Hepatocyte (in vitro differentiated cells): Measurements from ENCODE around the gene CD3E. TPM values are rescaled to one million over a fixed set of nuclear protein-coding genes. Genes with fewer than 3 reads are reported as not detected.
A peak's percentile ranks its signal among the peaks of the same experiment; 100 is the strongest.

Experiments used
- DNase-seq: peaks from one replicate; pipeline ENCODE4 v3.0.0-alpha.2; 2016; ENCODE audit warnings: low spot score
- H2AFZ ChIP-seq: fragments of 200-600 bp; sonication (generic); 2 replicates; pipeline ENCODE4 v1.6.0; 2016; ENCODE audit warnings: antibody characterized with exemption, mild to moderate bottlenecking
- H3K27ac ChIP-seq: fragments of 200-600 bp; sonication (generic); 2 replicates; pipeline ENCODE4 v1.5.1; 2016; ENCODE audit warnings: mild to moderate bottlenecking
- H3K27me3 ChIP-seq: fragments of 200-600 bp; sonication (generic); 2 replicates; pipeline ENCODE4 v1.6.1; 2016
- H3K36me3 ChIP-seq: fragments of 200-600 bp; sonication (generic); replicated peaks from 2 replicates; pipeline ENCODE4 v1.5.1; 2016; ENCODE audit warnings: low read depth; ENCODE audit not compliant: insufficient read depth
- H3K4me1 ChIP-seq: fragments of 200-600 bp; sonication (generic); 2 replicates; pipeline ENCODE4 v1.5.1; 2016; ENCODE audit warnings: mild to moderate bottlenecking, moderate library complexity; ENCODE audit not compliant: insufficient read depth
- H3K4me2 ChIP-seq: fragments of 200-600 bp; sonication (generic); 2 replicates; pipeline ENCODE4 v1.6.0; 2016
- H3K4me3 ChIP-seq: fragments of 200-600 bp; sonication (generic); 2 replicates; pipeline ENCODE4 v1.5.1; 2016; ENCODE audit warnings: mild to moderate bottlenecking
- H3K79me2 ChIP-seq: fragments of 200-600 bp; sonication (generic); 2 replicates; pipeline ENCODE4 v1.6.0; 2017; ENCODE audit warnings: mild to moderate bottlenecking
- H3K9me2 ChIP-seq: fragments of 200-600 bp; sonication (generic); replicated peaks from 2 replicates; pipeline ENCODE4 v1.6.0; 2017; ENCODE audit warnings: mild to moderate bottlenecking; ENCODE audit not compliant: insufficient read depth
- H3K9me3 ChIP-seq: fragments of 200-600 bp; sonication (generic); 2 replicates; pipeline ENCODE4 v1.5.1; 2016; ENCODE audit warnings: low read depth, mild to moderate bottlenecking
- H4K20me1 ChIP-seq: fragments of 200-600 bp; sonication (generic); 2 replicates; pipeline ENCODE4 v1.6.0; 2016; ENCODE audit warnings: mild to moderate bottlenecking; ENCODE audit not compliant: insufficient read depth, poor library complexity, severe bottlenecking
- EZH2 ChIP-seq: fragments of 200-600 bp; sonication (generic); IDR thresholded peaks from 2 replicates; pipeline ENCODE4 v1.6.1; 2016; ENCODE audit warnings: antibody characterized with exemption, mild to moderate bottlenecking, borderline replicate concordance
- EZH2phosphoT487 ChIP-seq: fragments of 200-600 bp; sonication (generic); IDR thresholded peaks from one replicate; pipeline ENCODE4 v1.6.1; 2018; ENCODE audit warnings: antibody characterized with exemption, mild to moderate bottlenecking, low read depth, moderate library complexity; ENCODE audit not compliant: unreplicated experiment, severe bottlenecking
- WGBS: methylation state at CpG from one replicate; pipeline ENCODE4 v1.1.6; 2016; ENCODE audit warnings: low lambda C conversion rate; ENCODE audit errors: missing lambda C conversion rate; 5-methylcytosine and 5-hydroxymethylcytosine counted together
- polyA plus RNA-seq: library from polyadenylated mRNA; unstranded; fragments of >200 nt; fragmentation: Nextera tagmentation; extraction: Ambion mirVana; gene quantifications from 2 replicates; pipeline ENCODE4 v1.2.1, GENCODE V29; 2016
- total RNA-seq: library from RNA; depleted of rRNA; stranded (reverse); fragments of >200 nt; gene quantifications from 2 replicates; pipeline ENCODE4 v1.2.3, GENCODE V29; 2014
- TF ChIP-seq, protein P1 (sequence below): fragments of 200-600 bp; sonication (generic); IDR thresholded peaks from 2 replicates; pipeline ENCODE4 v1.5.1; 2016; ENCODE audit warnings: antibody characterized with exemption, mild to moderate bottlenecking; ENCODE audit not compliant: poor library complexity

Gene CD3E
- total and polyA plus RNA-seq, 2 experiments from 2014 or later = not detected

DNA sequence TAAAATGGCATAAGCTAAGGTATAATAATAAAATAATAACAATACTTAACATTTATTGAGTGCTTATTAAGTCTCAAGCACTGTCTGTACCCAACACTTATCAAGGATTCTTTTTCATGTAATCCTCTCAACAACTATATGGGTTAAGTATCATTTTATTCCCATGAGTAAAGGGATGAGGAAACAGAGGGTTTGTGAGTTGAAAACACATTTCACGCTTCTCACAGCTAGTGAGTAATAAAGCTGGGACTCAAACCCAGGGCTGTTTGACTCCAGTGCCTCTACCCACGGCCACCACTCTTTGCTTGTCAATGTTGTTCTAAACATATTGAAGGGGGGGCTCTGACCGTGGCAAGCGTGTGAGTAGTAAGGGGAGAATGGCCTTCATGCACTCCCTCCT is 8.7 kb downstream of the CD3E start:
- no peak for TF ChIP-seq EZH2phosphoT487
- TF ChIP-seq, protein P1, sequence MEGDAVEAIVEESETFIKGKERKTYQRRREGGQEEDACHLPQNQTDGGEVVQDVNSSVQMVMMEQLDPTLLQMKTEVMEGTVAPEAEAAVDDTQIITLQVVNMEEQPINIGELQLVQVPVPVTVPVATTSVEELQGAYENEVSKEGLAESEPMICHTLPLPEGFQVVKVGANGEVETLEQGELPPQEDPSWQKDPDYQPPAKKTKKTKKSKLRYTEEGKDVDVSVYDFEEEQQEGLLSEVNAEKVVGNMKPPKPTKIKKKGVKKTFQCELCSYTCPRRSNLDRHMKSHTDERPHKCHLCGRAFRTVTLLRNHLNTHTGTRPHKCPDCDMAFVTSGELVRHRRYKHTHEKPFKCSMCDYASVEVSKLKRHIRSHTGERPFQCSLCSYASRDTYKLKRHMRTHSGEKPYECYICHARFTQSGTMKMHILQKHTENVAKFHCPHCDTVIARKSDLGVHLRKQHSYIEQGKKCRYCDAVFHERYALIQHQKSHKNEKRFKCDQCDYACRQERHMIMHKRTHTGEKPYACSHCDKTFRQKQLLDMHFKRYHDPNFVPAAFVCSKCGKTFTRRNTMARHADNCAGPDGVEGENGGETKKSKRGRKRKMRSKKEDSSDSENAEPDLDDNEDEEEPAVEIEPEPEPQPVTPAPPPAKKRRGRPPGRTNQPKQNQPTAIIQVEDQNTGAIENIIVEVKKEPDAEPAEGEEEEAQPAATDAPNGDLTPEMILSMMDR = no peak
- TF ChIP-seq EZH2 = no peak
- peaks cover 23% of the 10 kb centered on the region for H3K4me1 ChIP-seq

DNA sequence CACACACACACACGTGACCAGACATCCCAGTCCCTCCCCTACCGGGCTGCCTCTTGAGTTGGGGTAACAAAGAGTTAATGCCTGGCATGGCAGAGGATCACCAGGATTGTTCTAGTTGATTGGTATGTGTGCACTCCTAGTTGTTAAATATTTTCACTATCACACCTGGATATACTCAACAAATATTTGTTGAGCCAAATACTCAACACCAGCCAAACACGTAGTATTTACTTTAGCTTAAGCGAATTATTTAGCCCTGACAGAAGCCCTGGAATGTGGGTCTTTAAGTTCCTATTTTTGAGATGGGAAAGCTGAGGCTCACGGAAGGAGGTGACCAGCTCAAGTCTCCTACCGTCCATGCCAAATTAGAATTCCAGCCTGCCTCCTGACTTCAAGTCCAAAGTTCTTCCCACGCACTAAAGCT is 10.5 kb downstream of the CD3E start:
- Histone ChIP-seq H3K4me2 (peak overlapping the region; percentile 60), H3K27ac (peak overlapping the region; percentile 95), H3K27me3 (no peaks in the 10 kb centered on the region), H3K9me3 (no peaks in the 10 kb centered on the region), H3K79me2 (no peaks in the 10 kb centered on the region), H4K20me1 (no peaks in the 10 kb centered on the region), H3K4me3 (no peak overlapping the region), H3K9me2 (no peaks in the 10 kb centered on the region), H2AFZ (no peak overlapping the region), H3K36me3 (no peaks in the 10 kb centered on the region), H3K4me1 (peaks cover 23% of the 10 kb centered on the region)
- DNase-seq = peak; percentile 35
- WGBS = 46% methylated on average over 7 of the region's 7 CpGs
- peak; percentile 54 for TF ChIP-seq EZH2phosphoT487
- no peak for TF ChIP-seq EZH2
- TF ChIP-seq, protein P1 = no peak

More for the DNA sequence above, 8.7 kb downstream of the CD3E start:
- H4K20me1 ChIP-seq = no peaks in the 10 kb centered on the region
- no peaks in the 10 kb centered on the region for H3K9me2 ChIP-seq
- no peak overlapping the region for H3K27ac ChIP-seq
- WGBS = 76% methylated on average over 4 of the region's 4 CpGs
- DNase-seq = no peak
- H3K36me3 ChIP-seq = no peaks in the 10 kb centered on the region
- H3K4me2 ChIP-seq = no peak overlapping the region
- no peaks in the 10 kb centered on the region for H3K27me3 ChIP-seq
- H3K4me3 ChIP-seq = no peak overlapping the region
- no peaks in the 10 kb centered on the region for H3K9me3 ChIP-seq
- no peaks in the 10 kb centered on the region for H3K79me2 ChIP-seq
- H2AFZ ChIP-seq = no peak overlapping the region

DNA sequence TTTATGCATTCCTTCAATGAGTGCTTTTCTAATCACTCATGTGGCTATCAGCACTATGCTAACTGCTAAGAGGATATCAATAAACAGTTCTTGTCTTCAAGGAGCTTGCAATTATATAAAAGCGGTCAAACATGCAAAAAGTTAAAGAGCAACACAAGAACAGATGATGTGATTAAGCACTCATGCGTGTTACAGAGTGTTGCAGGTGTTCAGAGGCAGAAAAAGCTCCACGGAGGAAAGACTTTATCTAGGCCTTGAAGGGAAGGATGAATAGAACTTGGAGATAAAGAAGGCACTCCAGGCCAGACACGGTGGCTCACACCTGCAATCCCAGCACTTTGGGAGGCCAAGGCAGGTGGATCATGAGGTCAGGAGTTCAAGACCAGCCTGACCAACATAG is 13.6 kb downstream of the CD3E start:
- Histone ChIP-seq H3K4me2 (no peak overlapping the region), H3K4me1 (peaks cover 44% of the 10 kb centered on the region), H3K36me3 (no peaks in the 10 kb centered on the region), H3K9me2 (no peaks in the 10 kb centered on the region), H3K27ac (peak overlapping the region; percentile 73), H3K79me2 (no peaks in the 10 kb centered on the region), H3K4me3 (no peak overlapping the region), H3K9me3 (no peaks in the 10 kb centered on the region), H4K20me1 (no peaks in the 10 kb centered on the region), H3K27me3 (no peaks in the 10 kb centered on the region), H2AFZ (no peak overlapping the region)
- TF ChIP-seq EZH2phosphoT487 = no peak
- no peak for TF ChIP-seq EZH2
- TF ChIP-seq, protein P1 = no peak
- DNase-seq = no peak
- WGBS = 74% methylated on average over 4 of the region's 4 CpGs
